Measurements from ENCODE around the gene SPATA3. TPM values are rescaled to one million over a fixed set of nuclear protein-coding genes. Genes with fewer than 3 reads are reported as not detected.
A peak's percentile ranks its signal among the peaks of the same experiment; 100 is the strongest.

The SPATA3 gene
- total and polyA plus RNA-seq, 2 of the 13 experiments (the other 11 are each of a cell fraction or from before 2014, with no cell fraction given): not detected

- TF ChIP-seq BHLHE40 (IDR thresholded peaks at IDR 0.05; ENCODE audit: low read length): peak; percentile 24; the same call in 1 of the 2 replicates
- peak; percentile 85; the same call in 1 of the 2 replicates for TF ChIP-seq TRAFD1 (CRISPR knock-in tag; IDR thresholded peaks at IDR 0.05; ENCODE audit: borderline replicate concordance)
- TF ChIP-seq, protein P1, sequence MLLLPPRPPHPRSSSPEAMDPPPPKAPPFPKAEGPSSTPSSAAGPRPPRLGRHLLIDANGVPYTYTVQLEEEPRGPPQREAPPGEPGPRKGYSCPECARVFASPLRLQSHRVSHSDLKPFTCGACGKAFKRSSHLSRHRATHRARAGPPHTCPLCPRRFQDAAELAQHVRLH (CRISPR knock-in tag; IDR thresholded peaks at IDR 0.05; ENCODE audit: borderline replicate concordance, low read depth): peak; percentile 62; the same call in 1 of the 2 replicates
- TF ChIP-seq MAZ (IDR thresholded peaks at IDR 0.05; ENCODE audit: borderline replicate concordance, low read depth, low read length): peak; percentile 42; the same call in 1 of the 2 replicates
- peak; percentile 62; the same call in 1 of the 2 replicates for TF ChIP-seq MAZ (CRISPR knock-in tag; IDR thresholded peaks at IDR 0.05; ENCODE audit: low read depth)
- TF ChIP-seq ZMYM3 (CRISPR knock-in tag; IDR thresholded peaks at IDR 0.05): no peak
- peak; percentile 88; the same call in 1 of the 2 replicates for TF ChIP-seq ARHGAP35 (CRISPR knock-in tag; IDR thresholded peaks at IDR 0.05; ENCODE audit: borderline replicate concordance)
- no peak for TF ChIP-seq TBP (CRISPR knock-in tag; IDR thresholded peaks at IDR 0.05)
- TF ChIP-seq KDM1A (CRISPR knock-in tag; IDR thresholded peaks at IDR 0.05): peak; percentile 41; the same call in 1 of the 2 replicates
- TF ChIP-seq MXD3 (CRISPR knock-in tag; IDR thresholded peaks at IDR 0.05): 0 out of 2 replicates have a peak, but pooled peaks have one; percentile 42
- TF ChIP-seq ZFP36 (IDR thresholded peaks at IDR 0.05; ENCODE audit: borderline replicate concordance, low read depth, low read length, partially characterized antibody): no peak
- 0 out of 2 replicates have a peak, but pooled peaks have one; percentile 78 for TF ChIP-seq DMTF1 (CRISPR knock-in tag; IDR thresholded peaks at IDR 0.05)
- no peak for TF ChIP-seq TSC22D2 (CRISPR knock-in tag; IDR thresholded peaks at IDR 0.05; ENCODE audit: borderline replicate concordance)
- TF ChIP-seq ZNF780A (CRISPR knock-in tag; IDR thresholded peaks at IDR 0.05): 0 out of 2 replicates have a peak, but pooled peaks have one; percentile 24
- no peak for TF ChIP-seq ZHX2 (IDR thresholded peaks at IDR 0.05; ENCODE audit: low read depth)
- TF ChIP-seq ZHX2 (CRISPR knock-in tag; IDR thresholded peaks at IDR 0.05; ENCODE audit: borderline replicate concordance): no peak
Observed at GRCh38 chr2:231052494-231053451, 56.9 kb downstream of the SPATA3 start (continued).
